Measurements from ENCODE around the gene CEP72.

Gene CEP72

DNA sequence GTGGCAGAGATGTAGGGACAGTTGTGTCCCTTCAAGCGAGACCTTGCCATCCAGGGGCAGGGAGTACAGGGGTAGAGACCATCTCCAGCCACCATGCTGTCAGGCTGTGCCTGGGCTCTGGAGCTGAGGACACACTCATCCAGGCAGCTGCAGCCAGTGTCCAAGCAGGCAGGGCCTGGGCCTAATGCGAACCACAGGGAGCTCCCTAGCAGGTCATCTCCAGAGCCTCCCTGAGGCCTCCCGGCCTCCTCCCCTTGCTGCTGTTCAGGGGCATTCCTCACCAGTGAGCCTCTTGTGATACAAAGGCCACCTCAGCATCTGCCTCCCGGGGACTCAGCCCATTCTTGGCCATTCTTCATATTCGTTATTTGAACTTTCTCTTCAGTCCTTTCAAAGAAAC lies 46.0 kb downstream of the CEP72 start:
- no peak for DNase-seq (ENCODE audit: low spot score)

DNA sequence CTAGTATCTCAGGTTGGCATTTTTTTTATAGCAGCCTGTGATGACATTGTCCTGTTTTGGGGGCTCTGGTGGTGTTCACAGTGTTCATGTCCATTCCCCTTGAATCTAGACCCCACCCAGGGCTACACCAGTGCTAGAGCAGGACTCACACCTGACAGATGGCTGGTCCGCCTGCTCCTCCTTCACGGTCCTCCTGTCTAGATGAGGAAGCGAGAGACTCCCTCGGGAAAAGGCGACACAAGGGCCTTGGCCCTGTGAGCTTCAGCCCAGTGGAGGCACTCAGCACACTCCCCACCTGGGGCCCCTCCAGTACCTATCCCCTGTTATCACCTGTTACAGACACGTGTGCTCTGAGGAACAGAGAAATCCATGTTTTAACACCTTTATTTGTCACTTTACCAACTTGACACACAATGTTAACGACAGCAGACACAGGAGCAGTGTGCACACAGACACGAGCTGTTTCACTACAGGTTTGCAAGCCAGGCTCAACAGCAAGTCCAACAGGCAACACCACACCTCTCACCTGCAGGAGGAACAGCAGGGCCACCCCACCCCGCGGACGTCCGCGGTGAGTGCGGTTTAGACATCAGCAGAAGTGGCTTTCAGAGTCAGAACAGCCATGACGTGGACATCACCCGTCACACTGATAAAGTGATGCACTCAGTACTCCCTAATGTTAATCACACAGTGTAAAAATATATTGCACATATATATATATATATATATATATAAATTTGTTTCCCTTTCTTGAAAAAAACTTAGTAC lies 47.5 kb downstream of the CEP72 start:
- no peak for DNase-seq (ENCODE audit: low spot score)

DNA sequence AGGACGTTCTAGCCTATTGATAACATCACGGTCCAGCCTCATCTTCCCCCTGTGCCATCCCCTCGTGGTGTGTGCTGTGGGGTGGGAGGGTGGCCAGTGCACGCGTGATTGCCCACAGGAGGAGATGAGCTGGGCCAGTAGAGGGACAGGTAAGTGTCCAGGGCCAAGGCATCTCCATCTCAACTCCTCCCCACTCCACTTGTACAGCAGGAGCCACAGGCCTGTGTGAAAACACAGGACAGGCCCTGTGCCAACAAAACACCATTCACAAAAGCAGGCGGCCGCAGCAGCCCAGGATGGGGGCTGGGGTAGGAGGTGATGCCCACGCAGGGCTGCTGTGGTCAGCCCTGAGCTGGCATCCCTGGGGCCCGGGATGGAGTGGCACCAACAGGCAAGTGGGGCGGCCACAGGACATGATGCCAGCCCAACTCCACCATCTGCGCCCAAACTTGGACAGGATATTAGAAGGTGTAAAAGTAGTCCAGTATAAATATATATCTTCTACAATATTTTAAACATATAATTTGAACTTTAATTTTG lies 48.4 kb downstream of the CEP72 start:
- no peak for DNase-seq (ENCODE audit: low spot score)

DNA sequence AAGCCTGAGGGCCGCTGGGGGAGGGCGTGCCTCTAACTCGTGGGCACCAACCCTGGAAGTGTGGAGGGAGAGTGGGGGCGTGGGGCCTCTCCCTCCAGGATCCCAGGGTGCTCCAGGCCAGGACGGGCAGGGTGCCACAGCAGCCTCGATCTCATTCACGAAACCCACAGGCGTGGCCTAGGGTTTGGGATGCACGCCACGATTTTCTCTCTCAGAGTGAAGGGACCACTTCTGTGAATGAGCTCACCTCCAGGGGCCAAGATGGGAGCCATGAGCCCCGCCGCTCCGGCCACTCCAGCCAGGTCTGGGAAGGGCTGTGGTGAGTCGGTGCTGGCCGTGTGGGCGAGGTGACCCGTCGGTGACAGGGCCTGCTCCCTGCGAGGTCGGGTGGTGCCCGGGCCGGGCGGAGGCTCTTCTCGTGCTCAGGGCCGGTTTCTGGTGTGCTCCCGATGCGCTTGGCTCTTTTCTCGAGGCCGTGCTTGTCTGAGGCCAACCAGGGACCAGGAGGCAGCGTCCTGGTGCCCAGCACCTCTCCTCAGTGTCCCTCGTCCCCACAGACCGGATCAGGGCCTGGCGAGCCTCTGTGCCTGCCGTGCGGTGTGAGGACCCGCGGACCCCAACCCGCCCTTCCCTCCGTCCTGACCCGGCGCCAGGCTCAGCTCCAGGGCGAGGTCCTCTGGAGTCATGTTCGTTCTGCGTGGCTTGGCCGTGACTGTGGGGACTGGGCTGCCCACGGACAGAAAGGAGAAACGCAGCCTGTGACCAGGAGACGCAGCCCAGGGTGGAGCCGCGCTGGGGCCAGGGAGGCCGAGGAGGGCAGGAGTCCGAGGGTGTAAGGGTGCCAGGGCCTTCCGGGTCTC lies 50.0 kb downstream of the CEP72 start:
- no peak for DNase-seq (ENCODE audit: low spot score)

DNA sequence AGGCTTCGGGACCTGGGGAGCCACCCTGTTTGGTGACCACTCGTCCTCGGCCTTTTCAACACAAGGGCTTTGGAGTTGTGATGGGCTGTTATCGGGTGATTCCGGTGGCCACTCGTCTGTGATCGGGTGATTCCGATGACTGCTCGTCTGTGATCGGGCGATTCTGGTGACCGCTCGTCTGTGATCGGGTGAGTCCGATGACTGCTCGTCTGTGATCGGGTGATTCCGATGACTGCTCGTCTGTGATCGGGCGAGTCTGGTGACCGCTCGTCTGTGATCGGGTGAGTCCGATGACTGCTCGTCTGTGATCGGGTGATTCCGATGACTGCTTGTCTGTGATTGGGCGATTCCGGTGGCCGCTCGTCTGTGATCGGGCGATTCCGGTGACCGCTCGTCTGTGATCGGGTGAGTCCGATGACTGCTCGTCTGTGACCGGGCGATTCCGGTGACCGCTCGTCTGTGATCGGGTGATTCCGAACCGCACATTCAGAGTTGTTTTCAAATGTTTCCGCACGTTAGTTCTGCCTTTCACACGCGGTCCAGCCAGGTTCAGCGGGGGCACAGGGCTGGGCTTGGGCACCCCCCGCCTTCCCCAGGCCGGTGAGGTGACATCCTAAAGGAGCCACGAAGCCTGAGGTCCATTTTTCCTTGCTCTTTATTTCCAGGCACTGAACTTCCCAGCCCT lies 50.8 kb downstream of the CEP72 start:
- no peak for DNase-seq (ENCODE audit: low spot score)

DNA sequence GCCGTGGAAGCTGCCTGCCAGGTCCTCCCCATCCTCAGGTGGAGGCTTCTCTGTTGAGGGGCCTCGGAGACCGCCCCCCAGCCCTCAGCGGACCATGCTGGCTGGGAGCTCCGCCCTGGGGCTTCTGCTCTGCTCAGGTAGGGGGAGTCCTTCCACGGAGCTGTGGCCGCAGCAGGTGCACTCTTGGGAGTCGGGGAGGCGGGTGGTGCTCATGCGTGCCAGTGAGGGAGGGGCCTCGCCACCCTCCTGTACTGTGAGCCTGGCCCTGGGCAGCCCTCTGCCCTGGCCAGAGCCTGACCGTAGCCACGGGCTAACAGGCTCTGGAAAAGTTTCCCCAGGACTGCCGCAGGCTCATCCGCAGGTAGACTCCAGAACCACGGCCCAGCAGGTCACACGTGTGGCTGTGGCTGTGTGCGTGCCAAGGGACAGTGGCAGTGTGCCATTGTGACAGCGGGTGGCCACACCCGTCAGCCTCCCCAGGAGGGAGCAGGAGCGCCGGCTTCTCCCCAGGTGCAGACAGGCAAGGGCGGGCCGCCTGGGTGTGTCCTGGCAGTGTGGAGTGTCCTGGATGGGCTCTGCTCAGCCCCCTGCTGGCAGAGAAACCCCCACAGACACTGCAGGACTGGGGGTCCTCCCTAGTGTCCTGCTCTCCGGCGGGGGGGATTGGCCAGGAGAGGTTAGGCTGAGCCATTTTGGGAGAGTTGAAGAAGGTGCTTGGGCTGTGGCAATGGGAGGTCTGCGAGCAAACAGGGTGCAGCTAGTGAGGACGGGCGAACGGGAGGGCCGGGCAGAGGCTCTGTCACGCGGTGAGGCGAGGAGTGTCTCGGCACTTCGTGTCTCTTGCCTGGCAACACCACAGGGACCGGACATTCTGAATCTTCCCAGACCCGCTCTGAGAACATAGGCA lies 51.5 kb downstream of the CEP72 start:
- no peak for DNase-seq (ENCODE audit: low spot score)

DNA sequence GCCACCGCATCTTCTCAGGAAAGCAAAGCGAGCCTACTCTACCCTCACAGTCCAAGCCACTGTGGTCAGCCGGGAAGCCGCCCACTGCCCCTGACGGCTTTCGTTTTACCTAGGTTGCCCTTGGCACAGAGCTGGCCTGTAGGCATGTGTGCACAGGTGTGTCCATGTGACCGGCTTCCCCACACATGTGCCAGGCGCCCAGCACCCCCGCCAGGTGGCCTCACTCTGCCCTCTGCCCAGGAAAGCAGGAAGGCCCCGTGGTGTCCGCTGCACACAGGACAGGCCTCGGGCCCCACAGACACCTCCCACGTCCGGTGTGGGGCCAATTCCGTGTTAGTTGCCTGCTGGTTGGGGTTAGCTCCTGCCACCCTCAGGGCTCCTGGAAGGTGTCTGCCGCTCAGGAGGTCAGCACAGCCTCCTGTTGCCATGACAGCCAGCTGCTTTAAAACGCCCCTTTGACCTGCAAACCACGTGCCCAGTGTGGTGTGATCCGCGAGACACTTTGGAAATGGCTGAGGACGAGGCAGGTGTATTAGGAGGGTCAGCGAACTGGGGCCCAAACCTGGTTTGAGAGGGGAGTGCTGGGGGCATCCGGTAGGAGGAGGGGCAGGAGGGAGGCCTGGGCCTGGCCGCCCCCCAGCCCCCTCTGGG lies 52.3 kb downstream of the CEP72 start:
- DNase-seq (ENCODE audit: low spot score): no peak

DNA sequence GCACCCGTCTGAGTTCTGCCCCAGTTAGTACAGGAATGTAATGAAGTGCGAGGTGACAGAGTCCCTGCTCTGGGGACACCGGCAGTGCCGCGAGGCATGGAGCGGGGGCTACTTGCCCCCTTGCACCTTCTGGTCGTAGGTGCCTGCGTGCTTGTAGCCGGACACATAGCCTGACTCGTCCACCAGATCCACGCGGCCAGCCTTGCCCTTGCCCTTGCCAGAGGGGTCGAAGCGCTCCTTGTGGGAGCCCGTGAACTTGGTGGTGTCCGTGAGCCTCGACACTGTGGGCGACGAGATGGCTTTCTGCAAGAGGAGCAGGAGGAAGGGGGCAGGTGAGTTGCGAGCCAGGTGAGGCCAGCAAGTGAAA lies 52.8 kb downstream of the CEP72 start:
- DNase-seq (ENCODE audit: low spot score): no peak

DNA sequence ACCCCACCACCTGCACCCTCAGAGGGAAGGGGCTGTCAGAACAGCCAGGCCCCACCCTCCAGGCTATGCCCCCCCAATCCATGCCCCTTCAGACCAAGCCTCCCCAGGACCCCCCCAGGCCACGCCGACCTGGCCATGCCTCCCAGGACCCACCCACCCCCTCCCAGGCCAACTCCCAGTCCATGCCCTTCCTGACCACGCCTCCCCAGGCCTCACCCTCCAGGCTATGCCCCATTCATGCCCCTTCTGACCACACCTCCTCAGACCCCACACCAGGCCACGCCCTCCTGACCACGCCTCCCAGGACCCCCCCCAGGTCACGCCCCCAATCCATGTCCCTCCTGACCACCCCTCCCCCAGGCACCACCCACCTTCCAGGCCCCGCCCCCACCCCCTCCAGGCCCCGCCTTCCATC lies 53.4 kb downstream of the CEP72 start:
- no peak for DNase-seq (ENCODE audit: low spot score)

DNA sequence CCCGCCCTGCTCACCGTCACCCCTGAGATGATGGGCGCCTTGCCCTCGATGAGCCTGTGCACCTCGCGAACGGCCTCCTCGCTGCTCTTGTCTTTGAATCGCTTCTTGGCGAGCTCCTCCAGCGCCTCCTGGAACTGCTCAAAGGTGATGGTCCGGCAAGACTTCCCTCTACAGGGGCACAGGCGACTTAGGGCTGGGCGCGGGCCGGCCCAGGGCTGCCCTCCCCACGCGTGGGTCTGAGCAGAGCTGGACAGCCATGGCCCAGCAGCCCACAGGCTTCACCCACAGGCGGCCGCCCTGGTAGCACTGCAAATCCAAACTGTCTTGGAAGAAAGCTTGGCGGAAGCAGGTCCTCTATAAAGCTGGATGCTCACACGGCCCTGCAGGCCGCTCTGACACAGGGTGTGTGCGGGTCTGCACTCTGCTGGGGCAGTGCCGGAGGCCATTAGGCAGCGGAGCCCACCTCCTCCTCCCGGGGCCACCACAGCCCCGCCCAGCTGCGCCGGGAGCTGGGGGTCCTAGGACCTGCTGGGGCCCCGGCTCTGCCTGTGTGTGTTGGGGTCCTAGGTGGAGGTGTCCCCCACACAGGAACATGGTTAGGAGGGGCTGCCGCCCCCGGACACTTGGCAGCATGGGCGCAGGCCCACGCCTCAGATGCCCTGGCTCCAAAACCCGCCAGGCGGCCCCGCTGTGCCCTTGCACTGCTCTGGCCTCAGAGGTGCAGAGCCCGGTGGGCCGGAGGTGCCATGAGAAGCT lies 54.0 kb downstream of the CEP72 start:
- no peak for DNase-seq (ENCODE audit: low spot score)

DNA sequence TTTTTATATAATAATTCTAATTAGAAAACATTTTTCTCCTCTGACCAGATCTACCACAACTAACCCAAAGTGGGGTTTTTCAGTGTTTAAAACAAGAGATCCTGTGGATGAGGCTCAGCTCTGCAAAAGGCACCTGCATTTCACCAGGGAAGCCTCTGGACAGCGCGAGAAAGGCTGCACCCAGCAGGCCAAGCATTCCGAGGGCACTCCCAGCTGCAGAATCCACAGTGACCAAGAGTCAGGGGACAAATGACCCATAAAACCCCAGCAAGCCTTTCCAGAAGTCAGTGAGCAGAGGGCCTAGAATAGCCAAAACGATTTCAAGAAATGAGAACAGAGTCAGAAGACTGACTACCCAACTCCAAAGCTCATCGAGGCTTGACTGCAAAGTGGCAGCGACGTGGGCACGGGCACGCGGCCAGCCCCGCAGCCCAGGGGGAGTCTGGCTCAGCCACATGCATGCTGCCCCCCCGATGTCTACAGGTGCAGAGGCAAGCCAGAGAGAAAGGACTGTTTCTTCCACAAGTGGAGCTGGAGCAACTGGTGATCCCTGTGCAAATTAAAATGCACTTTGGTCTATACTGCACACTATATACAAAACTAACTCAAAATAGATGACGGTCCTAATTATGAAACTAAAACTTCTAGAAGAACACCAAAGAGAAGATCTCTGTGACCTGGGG lies 54.8 kb downstream of the CEP72 start:
- DNase-seq (ENCODE audit: low spot score): no peak

DNA sequence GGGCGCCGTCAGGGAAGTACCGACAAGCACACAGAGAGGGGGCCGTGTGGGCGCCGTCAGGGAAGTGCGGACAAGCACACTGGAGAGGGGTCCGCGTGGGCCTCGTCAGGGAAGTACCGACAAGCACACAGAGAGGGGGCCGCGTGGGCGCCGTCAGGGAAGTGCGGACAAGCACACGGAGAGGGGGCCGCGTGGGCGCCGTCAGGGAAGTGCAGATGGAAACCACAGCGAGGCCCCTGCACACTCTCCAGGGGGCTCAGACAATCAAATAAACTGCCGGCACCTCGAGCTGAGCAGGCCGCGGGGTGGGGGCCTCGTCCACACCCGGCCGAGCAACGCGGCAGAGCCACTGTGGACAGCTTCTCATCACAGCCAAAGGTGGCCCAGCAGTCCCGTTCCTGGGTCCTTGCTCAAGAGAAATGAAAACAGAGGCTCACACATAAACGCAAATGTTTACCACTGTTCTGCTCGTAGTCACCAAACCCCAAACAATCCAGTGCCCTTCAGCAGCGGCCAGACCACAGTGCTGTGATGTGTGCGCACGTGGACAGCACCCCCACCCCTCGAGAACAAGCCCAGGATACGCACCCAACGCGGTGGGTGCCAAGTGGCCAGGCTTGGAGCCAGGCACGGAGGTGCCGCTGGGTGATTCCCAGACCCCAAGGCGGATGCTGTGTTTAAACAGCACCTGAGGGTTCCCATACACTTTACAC lies 56.3 kb downstream of the CEP72 start:
- DNase-seq (ENCODE audit: low spot score): no peak

DNA sequence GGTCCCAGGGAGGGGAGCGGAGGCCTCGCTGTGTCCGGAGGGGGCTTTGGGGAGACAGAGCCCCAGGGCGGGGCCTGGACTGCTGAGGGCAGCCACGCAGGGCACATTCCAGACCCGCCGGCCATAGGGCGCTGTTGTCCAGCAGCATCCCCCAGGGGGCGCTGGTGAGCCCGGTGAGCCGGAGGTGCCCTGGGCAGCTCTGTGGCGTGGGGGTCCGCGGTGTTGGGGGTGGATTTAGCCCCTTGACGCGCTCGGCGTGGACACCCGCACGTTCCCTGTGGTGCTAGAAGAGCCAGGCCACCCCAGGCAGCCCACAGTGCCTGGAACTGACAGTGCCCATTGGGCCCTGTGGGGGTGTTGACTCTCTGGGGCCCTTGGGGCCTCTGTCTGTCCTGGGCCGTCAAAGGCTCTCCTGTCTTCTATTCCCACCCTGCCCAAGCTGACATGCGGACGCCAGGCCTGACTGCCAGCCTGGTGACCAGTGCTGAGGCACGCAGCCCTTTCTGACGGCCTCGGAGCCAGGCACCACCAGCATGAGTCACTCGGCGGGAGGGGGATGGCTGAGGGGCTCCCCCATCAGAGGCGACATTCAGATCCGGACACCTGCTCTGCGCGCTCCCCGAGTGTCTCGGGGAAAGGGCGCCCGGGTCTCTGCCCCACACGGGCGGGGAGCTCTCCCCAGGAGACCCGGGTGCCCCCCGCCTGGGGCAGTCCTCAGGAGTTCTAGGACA lies 57.1 kb downstream of the CEP72 start:
- peak; percentile 68 for DNase-seq (ENCODE audit: low spot score)

DNA sequence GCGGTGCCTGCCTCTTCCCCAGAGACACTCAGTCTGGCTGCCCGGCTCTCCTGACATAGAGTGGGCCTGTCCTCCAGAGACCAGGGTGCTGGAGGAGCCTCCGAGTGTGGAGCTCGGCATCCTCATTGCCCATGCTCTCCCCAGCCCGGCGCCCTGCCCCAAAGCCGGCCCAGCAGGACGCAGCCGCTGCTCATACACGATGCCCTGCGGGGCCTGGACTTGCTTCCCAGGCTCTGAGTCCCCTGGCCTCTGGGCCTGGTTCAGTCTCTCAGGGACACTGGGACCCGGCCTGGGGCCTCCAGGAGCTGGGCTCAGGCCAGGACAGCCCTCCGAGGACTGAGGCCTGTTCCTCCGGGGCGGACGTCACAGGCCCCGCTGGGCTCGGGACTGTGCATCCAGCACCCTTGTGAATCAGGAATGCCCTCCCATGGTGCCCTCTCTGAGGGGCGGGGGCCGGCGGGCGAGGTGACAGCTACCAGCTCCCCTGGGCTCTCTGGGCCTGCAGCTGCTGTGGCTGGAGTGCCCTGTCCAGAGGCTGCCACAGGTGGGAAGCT lies 57.8 kb downstream of the CEP72 start:
- no peak for DNase-seq (ENCODE audit: low spot score)

DNA sequence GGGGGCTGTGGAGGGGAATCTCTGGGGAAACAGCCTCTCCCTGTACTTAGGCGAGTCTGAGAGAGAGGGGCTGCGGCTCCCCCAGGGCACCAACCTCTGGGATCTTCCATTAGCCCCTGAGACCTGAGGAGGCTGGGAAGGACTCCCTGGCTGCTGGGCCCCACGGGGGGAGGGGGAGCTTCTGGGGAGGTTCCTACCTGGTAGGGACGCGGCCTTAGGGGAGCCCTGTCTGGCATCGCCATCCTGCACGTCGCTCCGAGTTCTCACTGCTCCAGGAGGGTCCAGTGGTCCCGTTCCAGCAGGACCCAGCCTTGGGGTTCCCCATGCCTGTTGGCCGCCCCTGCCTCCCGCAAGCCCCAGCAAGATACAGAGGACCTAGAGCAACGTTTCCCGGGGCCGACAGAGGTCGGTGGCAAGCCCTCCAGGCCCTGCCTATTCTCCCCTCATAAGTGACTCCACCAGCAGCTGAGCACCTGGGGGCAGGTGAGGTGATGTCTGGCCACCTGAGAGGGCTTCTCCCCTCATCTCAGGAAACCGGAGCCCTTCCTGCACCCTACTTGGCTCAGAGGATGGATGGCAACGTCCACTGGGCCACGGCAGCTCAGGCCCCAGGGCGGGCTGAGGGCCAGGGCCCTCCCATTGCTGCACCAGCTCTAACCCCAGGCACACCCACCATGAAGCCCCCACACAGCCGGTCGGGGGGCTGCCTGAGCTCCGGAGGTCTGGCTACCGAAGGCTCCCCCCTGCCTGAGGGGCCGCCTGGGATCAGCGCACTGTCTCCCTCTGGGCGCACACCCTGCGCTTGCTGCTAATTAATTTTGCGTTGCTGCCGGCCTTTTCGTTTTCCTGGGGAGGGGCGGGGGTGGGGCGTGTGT lies 58.5 kb downstream of the CEP72 start:
- DNase-seq (ENCODE audit: low spot score): no peak

DNA sequence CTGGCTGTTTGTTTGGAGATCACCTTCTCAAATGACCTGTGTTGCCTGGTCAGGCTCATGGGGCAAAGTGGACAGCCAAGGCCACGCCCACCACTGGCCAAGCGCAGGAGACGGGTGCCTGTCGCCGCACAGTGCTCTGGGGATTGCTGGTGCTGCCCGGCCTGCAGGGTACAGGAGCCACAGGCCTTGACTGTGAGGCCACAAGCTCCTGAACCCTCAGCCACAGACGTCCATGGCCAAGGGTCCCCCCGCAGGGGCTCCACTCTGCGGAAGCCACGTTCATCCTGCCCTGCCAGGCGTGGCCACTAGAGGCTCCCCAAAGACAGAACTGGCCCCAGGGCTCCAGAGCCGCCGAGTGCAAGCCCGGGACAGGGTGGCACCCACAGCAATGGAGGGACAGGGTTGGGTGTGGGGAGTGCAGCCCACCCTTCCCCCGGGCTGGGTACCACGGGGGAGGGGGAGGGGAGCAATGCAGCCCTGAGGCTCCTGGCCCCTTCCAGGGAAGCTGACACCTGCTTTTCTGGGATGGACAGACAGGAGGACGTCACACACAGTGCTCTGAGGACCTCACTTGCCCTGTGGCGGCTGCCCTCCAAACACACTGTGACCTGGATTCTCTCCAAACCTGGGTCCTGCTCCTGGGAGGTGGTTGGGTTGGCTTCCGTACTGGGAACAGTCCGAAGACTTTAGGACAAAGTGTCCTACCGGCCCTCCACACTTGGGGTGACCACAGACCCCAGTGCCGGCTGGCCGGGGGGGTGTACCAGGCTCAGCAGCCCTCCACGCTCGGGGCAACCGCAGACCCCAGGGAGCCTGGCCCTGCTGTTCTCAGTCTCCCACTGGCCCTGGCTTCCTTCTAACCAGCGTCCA lies 59.6 kb downstream of the CEP72 start:
- DNase-seq (ENCODE audit: low spot score): peak; percentile 92
